Activated naive CD8-positive, alpha-beta T cell treated with anti-CD3 and anti-CD28 coated beads, Interleukin-2, amount 10 ng/mL, durations not matched to agents 7 days and 5 days (primary cell): ENCODE data around the gene DGCR6. TPM values are rescaled to one million over a fixed set of nuclear protein-coding genes. Genes with fewer than 3 reads are reported as not detected.
"Not testable (repeated sequence)": the region's sequence is repeated elsewhere in the genome, so short reads cannot be mapped to it uniquely, and the experiment has no call there.

ENCODE experiments used
- ATAC-seq: fragments of 150-1000 bp; cut with Tn5 transposase; one replicate; pipeline ENCODE4 v1.10.0; 2021; ENCODE audit warnings: low read depth, moderate library complexity
- POLR2A ChIA-PET: fragments of 350-600 bp; sonication (Branson Sonifier 250); formaldehyde crosslinking; loops from one replicate; lab custom pipeline; 2021; ENCODE audit warnings: antibody characterized with exemption; lab: Charles Lee
- DNase-seq: peaks from one replicate; pipeline ENCODE4 v3.0.0; 2021
- H3K27ac Mint-ChIP-seq: one replicate; pipeline ENCODE4 v1.8.0; 2022; ENCODE audit warnings: mild to moderate bottlenecking, mixed read lengths
- H3K27me3 Mint-ChIP-seq: one replicate; pipeline ENCODE4 v1.8.0; 2022; ENCODE audit warnings: mild to moderate bottlenecking, moderate library complexity, mixed read lengths
- H3K36me3 Mint-ChIP-seq: one replicate; pipeline ENCODE4 v1.8.0; 2021; ENCODE audit warnings: mild to moderate bottlenecking, mixed read lengths
- H3K4me1 Mint-ChIP-seq: one replicate; pipeline ENCODE4 v1.8.0; 2021; ENCODE audit warnings: mixed read lengths
- H3K4me3 Mint-ChIP-seq: one replicate; pipeline ENCODE4 v1.8.0; 2022; ENCODE audit warnings: mild to moderate bottlenecking, moderate library complexity, mixed read lengths
- H3K9me3 Mint-ChIP-seq: one replicate; pipeline ENCODE4 v1.8.0; 2021; ENCODE audit warnings: mixed read lengths
- total RNA-seq, 2 experiments: library from RNA; stranded (reverse); gene quantifications; one replicate each; pipeline ENCODE4 v1.2.3, GENCODE V29; 2021

The DGCR6 gene
- total RNA-seq, 2 experiments from 2014 or later, result 2.8 to 2.9 TPM

DNA sequence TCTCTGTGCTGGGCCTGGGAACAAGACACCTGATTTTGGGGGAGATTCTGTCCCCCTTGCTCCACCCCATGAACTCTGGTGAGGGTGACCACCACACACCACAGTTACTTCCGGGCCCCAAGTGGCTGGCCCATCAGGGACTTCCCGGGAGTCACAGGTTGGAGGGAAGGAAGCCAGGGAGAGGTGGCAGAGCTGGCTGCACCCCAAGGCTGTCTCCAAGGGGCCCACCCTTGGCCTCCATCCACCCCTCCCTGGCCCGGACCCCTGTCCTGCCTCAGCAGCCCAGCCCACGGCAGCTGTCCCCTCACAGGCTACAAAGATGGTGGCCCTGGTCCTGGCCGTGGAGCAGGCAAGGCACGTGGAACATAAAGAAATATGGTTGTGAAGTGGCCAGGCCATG, 53.1 kb downstream of the DGCR6 start:
- H3K27ac Mint-ChIP-seq, H3K9me3 Mint-ChIP-seq, POLR2A ChIA-PET, H3K36me3 Mint-ChIP-seq, H3K4me3 Mint-ChIP-seq, H3K27me3 Mint-ChIP-seq, ATAC-seq, DNase-seq, H3K4me1 Mint-ChIP-seq: not testable (repeated sequence)

DNA sequence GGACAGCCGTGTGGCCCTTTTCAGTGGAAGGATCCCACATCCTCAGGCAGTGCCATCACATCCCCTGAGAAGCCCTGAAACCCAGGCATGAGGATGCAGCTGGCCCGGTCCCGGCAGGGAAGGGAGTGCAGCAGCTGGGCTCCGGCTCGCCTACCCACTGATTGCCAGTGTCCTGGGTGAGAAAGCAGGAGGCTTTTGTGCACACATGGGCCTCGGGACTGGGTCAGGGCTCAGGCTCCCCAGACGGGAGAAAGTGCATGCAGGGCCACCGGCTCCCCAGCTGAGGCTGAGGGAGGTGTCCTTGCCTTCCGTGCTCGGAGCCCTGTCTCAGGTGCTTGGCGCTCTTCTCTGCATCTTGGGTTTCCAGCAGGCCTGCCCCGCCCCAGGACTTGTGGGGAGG, 53.6 kb downstream of the DGCR6 start:
- H3K36me3 Mint-ChIP-seq, ATAC-seq, H3K4me3 Mint-ChIP-seq, DNase-seq, POLR2A ChIA-PET, H3K27me3 Mint-ChIP-seq, H3K27ac Mint-ChIP-seq, H3K4me1 Mint-ChIP-seq, H3K9me3 Mint-ChIP-seq: not testable (repeated sequence)

DNA sequence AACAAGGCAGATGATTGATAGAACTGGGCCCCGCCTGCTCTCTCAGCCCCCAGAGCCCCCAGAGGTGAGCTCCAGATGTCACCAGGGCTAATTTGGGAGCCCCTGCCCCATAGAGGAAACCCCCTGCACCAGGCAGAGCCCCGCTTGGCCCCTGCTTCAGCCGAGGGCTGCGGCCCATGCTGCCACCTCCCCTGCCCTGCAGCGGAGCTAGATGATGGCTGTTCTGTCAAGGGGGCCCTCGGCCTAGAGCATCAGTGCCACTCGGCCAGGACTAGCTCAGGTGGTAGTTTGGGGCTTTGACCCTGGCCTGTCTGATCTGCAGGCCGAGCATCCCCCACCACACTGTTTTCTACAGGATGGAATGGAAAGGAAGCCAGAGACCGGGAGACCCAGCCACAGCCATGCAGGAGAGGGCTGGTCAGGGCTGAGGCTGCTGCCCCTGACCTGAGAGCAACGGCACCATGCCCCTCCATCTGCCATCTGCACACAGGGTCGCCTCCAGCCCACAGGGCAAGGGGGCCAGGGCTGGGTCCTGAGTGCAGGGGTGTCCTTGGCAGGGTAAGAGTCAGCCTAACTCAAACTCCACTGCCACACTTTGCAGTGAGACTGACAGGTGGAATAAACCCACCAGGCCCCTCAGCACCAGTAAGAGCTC, 54.2 kb downstream of the DGCR6 start:
- H3K27ac Mint-ChIP-seq, ATAC-seq, DNase-seq, POLR2A ChIA-PET, H3K27me3 Mint-ChIP-seq, H3K9me3 Mint-ChIP-seq, H3K4me3 Mint-ChIP-seq, H3K36me3 Mint-ChIP-seq, H3K4me1 Mint-ChIP-seq: not testable (repeated sequence)

DNA sequence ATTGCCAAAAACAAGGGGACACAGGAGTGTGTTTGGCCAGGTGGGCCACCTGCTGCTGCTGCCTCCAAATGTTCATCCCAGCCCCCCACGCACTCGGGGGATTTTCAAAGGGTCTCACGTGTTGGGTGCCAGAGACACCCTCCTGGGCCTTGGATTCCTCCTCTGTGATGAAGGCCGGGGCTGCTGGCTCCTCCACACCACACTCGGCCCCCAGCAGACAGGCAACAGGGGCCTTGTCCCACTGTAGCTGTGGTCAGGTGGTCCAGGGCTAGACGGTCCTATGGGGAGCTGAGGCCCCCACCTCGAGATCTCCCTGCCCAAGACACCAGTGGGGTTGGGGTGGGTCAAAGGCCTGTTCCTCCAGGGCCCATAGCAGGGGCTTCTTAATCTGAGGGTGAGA, 55.1 kb downstream of the DGCR6 start:
- not testable (repeated sequence) for H3K4me3 Mint-ChIP-seq, H3K27me3 Mint-ChIP-seq

More for the DNA sequence above, 55.1 kb downstream of the DGCR6 start:
- ATAC-seq, POLR2A ChIA-PET, H3K4me1 Mint-ChIP-seq, DNase-seq, H3K9me3 Mint-ChIP-seq, H3K36me3 Mint-ChIP-seq, H3K27ac Mint-ChIP-seq: not testable (repeated sequence)

Other genes with a start within 250 kb of the DGCR6 start
- gene PRODH, start 30.0 kb downstream of the DGCR6 start, total RNA-seq, result under 1 TPM in 1 of 2 experiments, not detected in 1; 0.06 TPM
- 10 to 100 TPM; 38.0 to 38.3 TPM for gene DGCR2, start 216.1 kb downstream of the DGCR6 start, total RNA-seq
- gene TSSK2, start 225.0 kb downstream of the DGCR6 start, total RNA-seq, result not detected
- 10 to 100 TPM; 18.5 to 20.3 TPM for gene ESS2, start 238.3 kb downstream of the DGCR6 start, total RNA-seq
- not detected for gene GSC2, start 244.0 kb downstream of the DGCR6 start, total RNA-seq